Mononuclear cell (primary cell): ENCODE results near the gene NXNL1. TPM values are rescaled to one million over a fixed set of nuclear protein-coding genes. Genes with fewer than 3 reads are reported as not detected.

Experiments
- H3K27me3 ChIP-seq: 2 replicates; pipeline ENCODE4 v1.6.0; 2011; ENCODE audit warnings: low read length, control low read depth; ENCODE audit not compliant: insufficient read depth
- H3K4me1 ChIP-seq: 2 replicates; pipeline ENCODE4 v1.5.1; 2011; ENCODE audit warnings: mild to moderate bottlenecking, low read length, control low read depth; ENCODE audit not compliant: insufficient read depth
- H3K4me3 ChIP-seq: 2 replicates; pipeline ENCODE4 v1.5.1; 2011; ENCODE audit warnings: mild to moderate bottlenecking, low read length, moderate library complexity
- H3K9me3 ChIP-seq: 2 replicates; pipeline ENCODE4 v1.5.1; 2011; ENCODE audit warnings: low read depth, mild to moderate bottlenecking, control low read depth, low read length
- total RNA-seq: library from RNA; depleted of rRNA; stranded (reverse); fragments of >200 nt; gene quantifications from one replicate; pipeline ENCODE4 v1.2.3, GENCODE V29; 2012

Gene NXNL1
- total RNA-seq, 1 donor, result not detected

DNA sequence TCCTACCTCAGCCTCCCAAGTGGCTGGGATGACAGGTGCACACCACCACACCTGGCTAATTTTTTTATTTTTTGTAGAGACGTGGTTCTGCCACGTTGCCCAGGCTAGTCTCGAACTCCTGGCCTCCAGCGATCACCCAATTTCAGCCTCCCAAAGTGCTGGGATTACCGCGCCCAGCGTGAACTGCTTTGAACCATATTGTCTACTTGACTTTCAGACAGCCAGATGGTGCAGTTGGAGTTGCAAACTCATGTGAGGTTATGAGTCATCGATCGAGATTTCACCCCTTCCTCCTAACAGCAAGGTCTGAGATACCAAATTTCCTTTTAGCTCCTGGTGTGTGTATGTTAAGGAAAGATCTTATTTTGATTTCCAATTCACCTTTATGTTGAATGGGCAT, 12.3 kb upstream of the NXNL1 start:
- H3K4me3 ChIP-seq, result no peak overlapping the region
- H3K4me1 ChIP-seq, result peaks cover 61% of the 10 kb centered on the region
- no peaks in the 10 kb centered on the region for H3K9me3 ChIP-seq
- no peaks in the 10 kb centered on the region for H3K27me3 ChIP-seq

DNA sequence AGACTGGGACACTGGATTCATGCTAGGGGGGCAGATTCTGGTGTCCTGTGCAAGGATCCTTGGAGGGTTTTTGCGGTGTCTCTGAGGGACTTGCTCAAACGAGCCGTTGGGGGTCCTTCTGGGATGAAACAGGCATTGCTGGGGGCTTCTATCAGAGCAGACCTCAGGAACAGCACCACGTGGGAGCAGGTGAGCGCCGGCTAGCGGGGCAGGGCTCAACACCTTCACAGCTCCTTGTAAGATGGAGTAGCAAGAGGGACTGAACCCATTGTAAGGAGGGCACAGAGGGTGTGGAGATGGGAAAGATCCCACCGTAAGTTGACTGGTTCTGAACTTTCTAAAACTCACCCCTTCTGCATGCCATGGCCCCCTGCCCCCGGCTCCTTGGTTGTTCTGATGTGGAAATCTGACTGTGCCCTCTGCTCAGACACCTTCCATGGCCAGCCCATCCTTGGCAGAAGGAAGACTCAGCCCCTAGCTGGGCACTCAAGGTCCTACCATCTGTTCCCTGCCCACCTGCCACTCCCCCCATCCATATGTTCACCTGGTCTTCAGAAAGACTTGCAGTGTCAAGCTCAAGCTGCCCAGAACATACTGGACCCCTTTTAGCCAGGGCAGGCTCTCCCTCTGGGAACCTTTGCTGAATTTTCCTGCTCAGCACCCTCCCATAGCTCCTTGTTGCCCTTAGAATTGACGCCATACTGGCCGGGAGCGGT, 10.8 kb upstream of the NXNL1 start:
- no peak overlapping the region for H3K4me3 ChIP-seq
- H3K4me1 ChIP-seq, result peaks cover 66% of the 10 kb centered on the region
- no peaks in the 10 kb centered on the region for H3K9me3 ChIP-seq
- no peaks in the 10 kb centered on the region for H3K27me3 ChIP-seq

DNA sequence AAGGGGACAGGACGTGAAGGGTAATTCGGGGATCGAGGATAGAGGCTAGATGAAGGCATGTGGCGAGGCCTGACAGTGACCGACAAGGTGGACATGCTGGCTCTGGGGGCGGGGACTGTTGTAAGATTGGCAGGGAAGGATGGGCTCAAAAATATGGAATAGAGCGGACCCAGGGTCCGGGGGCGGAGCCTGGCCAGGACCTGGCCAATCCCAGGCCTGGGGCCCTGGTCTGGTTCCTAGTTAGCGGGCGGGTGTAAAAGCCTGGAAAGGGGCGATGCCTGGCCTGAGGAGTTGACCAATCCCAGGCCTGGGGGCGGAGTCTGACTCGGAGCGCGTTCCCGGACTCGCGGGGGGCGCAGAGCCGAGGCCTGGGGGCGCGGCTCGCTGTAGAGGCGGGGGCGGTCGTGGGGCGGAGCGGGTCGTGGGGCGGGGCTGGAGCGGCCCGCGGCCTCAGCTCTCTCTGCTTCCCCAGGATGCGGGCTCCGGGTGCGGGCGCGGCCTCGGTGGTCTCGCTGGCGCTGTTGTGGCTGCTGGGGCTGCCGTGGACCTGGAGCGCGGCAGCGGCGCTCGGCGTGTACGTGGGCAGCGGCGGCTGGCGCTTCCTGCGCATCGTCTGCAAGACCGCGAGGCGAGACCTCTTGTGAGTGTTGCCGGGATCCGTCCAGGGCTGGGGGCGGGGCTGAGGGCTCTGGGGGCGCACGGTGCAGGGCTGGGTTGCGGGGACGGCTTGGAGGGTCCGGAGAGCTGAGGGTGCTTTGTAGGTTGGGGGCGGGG, 9.5 kb upstream of the NXNL1 start, which contains the start of gene SLC27A1:
SLC27A1 (plus strand) TSS at position 457 of the 774 bp plus-strand sequence; CDS start at position 474, 17 bp downstream.
- H3K27me3 ChIP-seq, result no peaks in the 10 kb centered on the region
- no peaks in the 10 kb centered on the region for H3K9me3 ChIP-seq
- H3K4me1 ChIP-seq, result peaks cover 57% of the 10 kb centered on the region
- peak within 1 kb of the TSS; percentile 46 for H3K4me3 ChIP-seq

GRCh38 chr19:17469481-17470067, 8.8 kb upstream of the NXNL1 start:
- Histone ChIP-seq H3K27me3 (no peaks in the 10 kb centered on the region), H3K4me1 (peaks cover 52% of the 10 kb centered on the region), H3K4me3 (peak overlapping the region; percentile 46), H3K9me3 (no peaks in the 10 kb centered on the region)

GRCh38 chr19:17469092-17469480, 8.4 kb upstream of the NXNL1 start:
- H3K27me3 ChIP-seq, result no peaks in the 10 kb centered on the region
- H3K9me3 ChIP-seq, result no peaks in the 10 kb centered on the region
- H3K4me1 ChIP-seq, result peaks cover 52% of the 10 kb centered on the region
- H3K4me3 ChIP-seq, result peak overlapping the region; percentile 46

- H3K27me3 ChIP-seq, result no peaks in the 10 kb centered on the region
- no peak overlapping the region for H3K4me3 ChIP-seq
- H3K9me3 ChIP-seq, result no peaks in the 10 kb centered on the region
- H3K4me1 ChIP-seq, result peaks cover 48% of the 10 kb centered on the region
Observed at GRCh38 chr19:17468302-17469091, 7.8 kb upstream of the NXNL1 start.

DNA sequence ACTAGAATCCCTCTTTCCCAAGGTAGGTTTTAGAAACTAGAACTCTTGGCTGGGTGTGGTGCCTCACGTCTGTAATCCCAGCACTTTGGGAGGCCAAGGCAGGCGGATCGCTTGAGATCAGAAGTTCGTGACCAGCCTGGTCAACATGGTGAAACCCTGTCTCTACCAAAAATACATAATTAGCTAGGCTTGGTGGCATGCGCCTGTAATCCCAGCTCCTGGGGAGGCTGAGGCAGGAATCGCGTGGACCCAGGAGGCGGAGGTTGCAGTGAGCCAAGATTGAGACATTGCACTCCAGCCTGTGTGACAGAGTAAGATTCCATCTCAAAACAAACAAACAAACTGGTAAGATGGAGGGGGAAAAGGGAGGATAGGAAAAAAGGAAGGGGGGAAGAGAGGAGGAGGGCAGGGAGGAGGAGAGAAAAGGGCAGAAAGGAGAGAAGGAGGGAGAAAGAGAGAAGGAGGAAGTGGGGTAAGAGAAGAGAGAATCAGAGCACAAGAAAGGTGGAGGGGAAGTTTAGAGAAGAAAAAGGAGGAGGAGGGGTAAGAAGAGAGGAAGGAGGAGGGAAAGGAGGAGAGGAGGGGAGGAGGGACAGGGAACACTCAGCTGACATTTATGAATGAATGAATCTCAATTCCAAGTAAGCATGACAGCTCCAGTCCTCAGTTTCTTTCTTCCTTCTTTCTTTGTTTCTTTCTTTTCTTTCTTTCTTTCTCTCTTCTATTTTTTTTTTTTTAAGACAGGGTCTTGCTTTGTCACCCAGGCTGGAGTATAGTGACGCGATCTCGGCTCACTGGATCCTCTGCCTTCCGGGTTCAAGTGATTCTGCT, 7.0 kb upstream of the NXNL1 start:
- Histone ChIP-seq H3K9me3 (no peaks in the 10 kb centered on the region), H3K4me3 (no peak overlapping the region), H3K27me3 (no peaks in the 10 kb centered on the region), H3K4me1 (peaks cover 40% of the 10 kb centered on the region)

- no peak overlapping the region for H3K4me3 ChIP-seq
- H3K27me3 ChIP-seq, result no peaks in the 10 kb centered on the region
- H3K9me3 ChIP-seq, result no peaks in the 10 kb centered on the region
- peaks cover 28% of the 10 kb centered on the region for H3K4me1 ChIP-seq
Observed at GRCh38 chr19:17466487-17466850, 5.7 kb upstream of the NXNL1 start.

GRCh38 chr19:17458970-17459369, 1.8 kb downstream of the NXNL1 start:
- H3K4me3 ChIP-seq, result no peak overlapping the region
- peaks cover 23% of the 10 kb centered on the region for H3K27me3 ChIP-seq
- no peaks in the 10 kb centered on the region for H3K4me1 ChIP-seq
- no peaks in the 10 kb centered on the region for H3K9me3 ChIP-seq

DNA sequence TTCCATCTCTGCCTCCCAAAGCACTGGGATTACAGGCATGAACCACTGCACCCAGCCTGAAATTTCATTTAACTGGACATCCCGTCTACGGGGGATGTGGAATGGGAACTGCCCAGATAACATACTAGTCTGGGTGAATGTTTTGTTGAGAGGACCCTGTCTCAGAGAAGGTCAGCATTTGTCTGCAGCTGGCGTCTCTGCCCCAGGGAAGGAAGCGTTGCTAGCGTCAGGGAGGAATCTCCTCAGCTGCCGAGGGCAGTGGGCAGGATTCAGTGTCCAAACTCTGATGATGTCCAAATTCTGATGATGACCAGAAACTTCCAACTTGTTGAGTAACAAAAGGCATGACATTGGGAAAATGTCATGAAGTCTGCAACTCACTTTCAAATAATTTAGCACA, 3.1 kb downstream of the NXNL1 start:
- Histone ChIP-seq H3K27me3 (peaks cover 27% of the 10 kb centered on the region), H3K9me3 (no peaks in the 10 kb centered on the region), H3K4me1 (no peaks in the 10 kb centered on the region), H3K4me3 (no peak overlapping the region)

GRCh38 chr19:17456127-17456526, 4.6 kb downstream of the NXNL1 start:
- Histone ChIP-seq H3K4me1 (no peaks in the 10 kb centered on the region), H3K27me3 (peaks cover 27% of the 10 kb centered on the region), H3K4me3 (no peak overlapping the region), H3K9me3 (no peaks in the 10 kb centered on the region)

DNA sequence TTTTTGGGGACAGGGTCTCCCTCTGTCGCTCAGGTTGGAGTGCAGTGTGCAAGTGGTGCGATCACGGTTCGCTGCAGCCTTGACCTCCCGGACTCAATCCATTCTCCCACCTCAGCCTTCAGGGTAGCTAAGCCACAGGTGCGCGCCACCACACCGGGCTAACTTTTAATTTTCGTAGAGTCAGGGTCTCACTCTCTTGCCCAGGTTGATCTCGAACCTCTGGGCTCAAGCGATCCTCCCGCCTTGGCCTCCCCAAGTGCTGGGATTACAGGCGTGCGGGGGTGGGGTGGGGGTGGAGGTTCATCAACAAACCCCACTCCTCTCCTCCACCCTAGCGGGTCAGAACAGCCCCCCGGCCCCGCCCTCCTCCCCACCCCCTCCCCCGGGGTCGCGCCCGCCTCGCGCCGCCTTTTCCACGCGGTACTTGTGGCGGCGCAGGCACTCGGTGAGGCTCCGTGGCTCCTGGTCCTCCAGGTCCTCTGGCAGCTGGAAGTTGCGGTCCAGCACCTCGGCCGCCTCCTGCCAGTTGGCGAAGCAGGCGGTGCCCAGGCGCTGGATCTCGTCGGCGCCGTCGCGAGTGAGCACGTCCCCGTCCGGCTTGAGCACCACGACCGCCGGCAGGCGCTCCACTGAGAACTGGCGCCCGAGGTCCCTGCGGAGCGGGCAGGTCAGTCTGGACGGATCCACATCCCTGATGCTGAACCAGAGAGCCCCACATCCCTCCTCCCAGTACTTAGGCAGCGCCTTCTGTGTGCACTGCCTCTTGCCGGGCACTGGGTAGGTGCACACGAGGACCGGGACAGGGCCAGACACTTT, 5.2 kb downstream of the NXNL1 start:
- Histone ChIP-seq H3K9me3 (no peaks in the 10 kb centered on the region), H3K4me1 (peaks cover 6% of the 10 kb centered on the region), H3K4me3 (no peak overlapping the region), H3K27me3 (peaks cover 27% of the 10 kb centered on the region)

DNA sequence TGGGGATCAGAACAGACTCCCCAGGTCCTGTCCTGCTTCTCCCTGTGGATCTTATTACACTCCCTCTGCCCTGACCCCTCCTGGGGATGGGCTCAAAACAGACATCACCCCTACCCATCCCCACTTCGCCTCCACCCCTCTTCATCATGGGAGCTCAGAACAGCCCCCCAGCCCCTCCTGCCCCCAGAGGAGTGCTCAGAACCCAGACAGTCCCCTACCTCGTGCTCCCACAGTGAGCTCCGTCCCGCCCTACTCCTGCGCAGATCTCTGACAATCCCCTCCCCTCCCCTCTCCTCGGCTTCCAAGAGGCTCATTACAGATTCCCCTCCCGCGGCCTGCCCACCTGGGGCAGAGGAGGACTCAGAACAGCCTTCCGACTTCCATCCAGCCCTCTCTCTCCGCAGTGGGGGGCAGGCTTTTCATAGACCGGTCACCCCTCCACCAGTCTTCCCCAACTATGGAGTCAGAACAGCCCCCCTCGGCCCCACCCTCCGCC, 6.1 kb downstream of the NXNL1 start:
- Histone ChIP-seq H3K9me3 (no peaks in the 10 kb centered on the region), H3K4me1 (peaks cover 10% of the 10 kb centered on the region), H3K4me3 (no peak overlapping the region), H3K27me3 (peaks cover 30% of the 10 kb centered on the region)
